CD4-positive, alpha-beta T cell (primary cell): ENCODE data around the gene SLAMF9. TPM values are rescaled to one million over a fixed set of nuclear protein-coding genes. Genes with fewer than 3 reads are reported as not detected.

ENCODE experiments used
- ATAC-seq: fragments of 200-7000 bp; cut with Tn5 transposase; one replicate; pipeline ENCODE4 v1.10.0; 2022; ENCODE audit warnings: mild to moderate bottlenecking; ENCODE audit not compliant: poor library complexity
- CTCF ChIA-PET: fragments of 350-600 bp; sonication (Branson Sonifier 250); formaldehyde crosslinking; loops from one replicate; lab custom pipeline; 2021; ENCODE audit warnings: antibody characterized with exemption, inconsistent platforms; lab: Charles Lee
- POLR2A ChIA-PET: fragments of 350-600 bp; sonication (Branson Sonifier 250); formaldehyde crosslinking; loops from one replicate; lab custom pipeline; 2021; ENCODE audit warnings: antibody characterized with exemption, inconsistent platforms; lab: Charles Lee
- DNase-seq, 14 experiments: peaks; one replicate each; pipeline ENCODE4 v3.0.0-alpha.2; 2013 to 2020; ENCODE audit warnings: mixed read lengths in 2 of 14
- H3K27ac ChIP-seq, 2 donors: one replicate each; pipeline versions ENCODE4 v1.5.1 to v1.7.0; 2013; ENCODE audit warnings: low read length in 2 of 2, low read depth in 1 of 2, mild to moderate bottlenecking in 1 of 2
- H3K27me3 ChIP-seq, 2 experiments: 1 replicate in 1 of 2; 2 replicates in 1 of 2; pipeline versions ENCODE4 v1.6.1 to v1.7.0; 2013; ENCODE audit warnings: low read length in 2 of 2, control low read depth in 1 of 2, mild to moderate bottlenecking in 1 of 2, moderate library complexity in 1 of 2; ENCODE audit not compliant: insufficient read depth in 2 of 2, control insufficient read depth in 1 of 2
- H3K36me3 ChIP-seq: one replicate; pipeline ENCODE4 v1.6.1; 2013; ENCODE audit warnings: low read length, control low read depth; ENCODE audit not compliant: insufficient read depth
- H3K4me1 ChIP-seq: one replicate; pipeline ENCODE4 v1.6.1; 2013; ENCODE audit warnings: low read length, control low read depth; ENCODE audit not compliant: insufficient read depth
- H3K4me3 ChIP-seq: one replicate; pipeline ENCODE4 v1.5.1; 2013; ENCODE audit warnings: mild to moderate bottlenecking, low read length, moderate library complexity
- H3K9me3 ChIP-seq, 2 experiments: 1 replicate in 1 of 2; 2 replicates in 1 of 2; pipeline versions ENCODE4 v1.6.1 to v1.7.0; 2013; ENCODE audit warnings: low read length in 2 of 2, mild to moderate bottlenecking in 2 of 2, control low read depth in 1 of 2, moderate library complexity in 1 of 2; ENCODE audit not compliant: control insufficient read depth in 1 of 2, insufficient read depth in 1 of 2
- H3K27ac Mint-ChIP-seq: one replicate; pipeline ENCODE4 v1.8.0; 2020; ENCODE audit warnings: mixed read lengths
- H3K27me3 Mint-ChIP-seq: one replicate; pipeline ENCODE4 v1.8.0; 2021; ENCODE audit warnings: mixed read lengths
- H3K36me3 Mint-ChIP-seq: one replicate; pipeline ENCODE4 v1.8.0; 2021; ENCODE audit warnings: low read depth, mixed read lengths
- H3K4me1 Mint-ChIP-seq: one replicate; pipeline ENCODE4 v1.8.0; 2021; ENCODE audit warnings: low read depth, mixed read lengths
- H3K4me3 Mint-ChIP-seq: one replicate; pipeline ENCODE4 v1.8.0; 2020; ENCODE audit warnings: mild to moderate bottlenecking, mixed read lengths
- H3K9me3 Mint-ChIP-seq: one replicate; pipeline ENCODE4 v1.8.0; 2020; ENCODE audit warnings: mixed read lengths
- CTCF ChIP-seq: fragments of 200-600 bp; IDR thresholded peaks from one replicate; pipeline ENCODE4 v1.8.0; 2022; ENCODE audit warnings: antibody characterized with exemption, mild to moderate bottlenecking
- intact Hi-C, 2 experiments: fragments of 100-400 bp; cut with DNase I in 1 of 2; cut with micrococcal nuclease in 1 of 2; formaldehyde crosslinking; loops; one replicate each; pipeline versions ENCODE4 v1.15.1 to v1.9.0; 2023 to 2025; cut with DNase I, micrococcal nuclease
- total RNA-seq, 174 experiments: library from RNA in 2 of 174; stranded (reverse) in 2 of 174; gene quantifications; one replicate each; pipeline ENCODE4 v1.2.3 and lab custom pipeline; 2021 to 2026

The SLAMF9 gene
- total RNA-seq, 2 experiments from 2014 or later, result not detected

GRCh38 chr1:159931795-159932173, 22.3 kb downstream of the SLAMF9 start:
- Mint-ChIP-seq H3K27me3 (no peaks in the 10 kb centered on the region), H3K9me3 (no peaks in the 10 kb centered on the region), H3K4me1 (peaks cover 8% of the 10 kb centered on the region), H3K36me3 (no peaks in the 10 kb centered on the region), H3K4me3 (no peak overlapping the region), H3K27ac (no peak overlapping the region)
- ATAC-seq (no peak), DNase-seq (peak in 1 of 14 experiments; percentile 11)
- Histone ChIP-seq H3K27ac (no peak overlapping the region), H3K27me3 (no peaks in the 10 kb centered on the region), H3K9me3 (peaks cover 0 to 4% of the 10 kb centered on the region in 2 experiments), H3K36me3 (no peaks in the 10 kb centered on the region), H3K4me1 (peaks cover 10% of the 10 kb centered on the region), H3K4me3 (no peak overlapping the region)
- ChIA-PET CTCF (no interaction called here), POLR2A (no interaction called here)
- TF ChIP-seq CTCF, result no peak
- intact Hi-C loops, result loop anchor here in 1 of 2 experiments (10.0 kb wide), 2 partner anchors 77 to 1463 kb away; no protein-coding TSS in a partner anchor

- H3K27ac ChIP-seq, result no peak overlapping the region
- H3K36me3 ChIP-seq, result no peaks in the 10 kb centered on the region
- no peaks in the 10 kb centered on the region for H3K27me3 ChIP-seq
- peaks cover 8% of the 10 kb centered on the region for H3K4me1 ChIP-seq
- ChIA-PET CTCF (no interaction called here), POLR2A (no interaction called here)
- Mint-ChIP-seq H3K9me3 (no peaks in the 10 kb centered on the region), H3K27me3 (no peaks in the 10 kb centered on the region), H3K27ac (no peak overlapping the region), H3K4me1 (peaks cover 9% of the 10 kb centered on the region), H3K4me3 (no peak overlapping the region), H3K36me3 (peaks cover 2% of the 10 kb centered on the region)
- no peak overlapping the region for H3K4me3 ChIP-seq
- intact Hi-C loops, result loop anchor here in 1 of 2 experiments (10.0 kb wide), 2 partner anchors 76 to 1464 kb away; no protein-coding TSS in a partner anchor
- peak in 1 of 14 experiments; percentile 14 for DNase-seq
- ATAC-seq, result no peak
- H3K9me3 ChIP-seq, result peaks cover 0 to 4% of the 10 kb centered on the region in 2 experiments
- no peak for TF ChIP-seq CTCF
Observed at GRCh38 chr1:159931101-159931794, 22.8 kb downstream of the SLAMF9 start.

GRCh38 chr1:159930634-159931033, 23.4 kb downstream of the SLAMF9 start:
- DNase-seq, result peak in 1 of 14 experiments; percentile 10
- no peak overlapping the region for H3K27ac ChIP-seq
- Mint-ChIP-seq H3K27me3 (no peaks in the 10 kb centered on the region), H3K4me3 (no peak overlapping the region), H3K36me3 (peaks cover 4% of the 10 kb centered on the region), H3K4me1 (peaks cover 13% of the 10 kb centered on the region), H3K9me3 (no peaks in the 10 kb centered on the region), H3K27ac (no peak overlapping the region)
- no peak overlapping the region for H3K4me3 ChIP-seq
- H3K4me1 ChIP-seq, result peaks cover 10% of the 10 kb centered on the region
- no peaks in the 10 kb centered on the region for H3K27me3 ChIP-seq
- H3K36me3 ChIP-seq, result no peaks in the 10 kb centered on the region
- CTCF ChIA-PET, result interaction anchor here (0.6 kb wide), 1 partner anchor 26 kb away, joined by 3 read pairs; no protein-coding TSS in a partner anchor
- POLR2A ChIA-PET, result no interaction called here
- TF ChIP-seq CTCF, result no peak
- intact Hi-C loops, result loop anchor here in 1 of 2 experiments (10.0 kb wide), 2 partner anchors 76 to 1464 kb away; no protein-coding TSS in a partner anchor
- H3K9me3 ChIP-seq, result peaks cover 0 to 4% of the 10 kb centered on the region in 2 experiments
- no peak for ATAC-seq
